ENCODE results near the gene NAGPA.

NAGPA gene

DNA sequence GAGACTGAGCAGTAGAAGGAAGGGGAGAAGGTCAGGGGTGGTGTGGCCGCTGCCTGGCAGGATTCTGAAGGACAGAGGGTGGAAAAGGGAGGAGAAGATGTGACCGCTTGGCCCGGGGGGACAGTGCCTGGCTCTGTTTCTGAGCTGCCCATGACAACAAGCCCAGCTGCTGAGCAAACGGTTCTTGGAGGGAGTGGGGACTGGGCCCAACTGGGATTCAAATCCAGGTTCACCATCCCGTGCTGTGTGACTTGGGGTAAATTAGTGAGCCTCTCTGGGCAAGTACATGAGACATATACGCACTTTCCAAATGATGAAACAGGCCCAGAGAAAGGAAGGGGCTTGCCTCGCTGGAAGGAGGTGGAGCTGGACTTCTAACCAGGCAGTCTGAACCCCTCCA is 52.3 kb downstream of the NAGPA start:
- no peak overlapping the region for H3K27ac ChIP-seq (ENCODE audit: low read depth, low read length)
- no peak overlapping the region for H3K9ac ChIP-seq (ENCODE audit: low read length)
- no peak overlapping the region for H3K18ac ChIP-seq (ENCODE audit: low read length)
- no peak overlapping the region for H3K23ac ChIP-seq (ENCODE audit: low read length)
- H3K27me3 ChIP-seq (ENCODE audit: insufficient read depth, low read length, poor library complexity), result no peaks in the 10 kb centered on the region
- no peak overlapping the region for H3K4ac ChIP-seq (ENCODE audit: low read depth, low read length)
- H2BK5ac ChIP-seq (ENCODE audit: low read length), result no peak overlapping the region
- H3K4me1 ChIP-seq (ENCODE audit: control insufficient read depth, low read depth, low read length), result no peaks in the 10 kb centered on the region
- no peak overlapping the region for H4K5ac ChIP-seq (ENCODE audit: low read length)
- no peak overlapping the region for H3K56ac ChIP-seq (ENCODE audit: low read length)
- no peak for DNase-seq
- no peak overlapping the region for H2BK120ac ChIP-seq (ENCODE audit: low read depth, low read length)
- no peaks in the 10 kb centered on the region for H3K79me2 ChIP-seq (ENCODE audit: control insufficient read depth, insufficient read depth, low read length)
- H2AK5ac ChIP-seq (ENCODE audit: low read length), result no peak overlapping the region
- WGBS (ENCODE audit: extremely low coverage, insufficient coverage, low lambda C conversion rate), result no CpG with 5 or more reads among the region's 7 CpGs
- no peak overlapping the region for H3K4me3 ChIP-seq (ENCODE audit: low read length)
- no peak overlapping the region for H3K4me2 ChIP-seq (ENCODE audit: low read length)
- H4K8ac ChIP-seq (ENCODE audit: low read depth, low read length), result no peak overlapping the region
- H3K79me1 ChIP-seq (ENCODE audit: low read length), result no peaks in the 10 kb centered on the region
- H2BK15ac ChIP-seq (replicated peaks; ENCODE audit: low read depth), result no peak overlapping the region
- H3K36me3 ChIP-seq (ENCODE audit: control insufficient read depth, insufficient read depth, low read length), result no peaks in the 10 kb centered on the region

DNA sequence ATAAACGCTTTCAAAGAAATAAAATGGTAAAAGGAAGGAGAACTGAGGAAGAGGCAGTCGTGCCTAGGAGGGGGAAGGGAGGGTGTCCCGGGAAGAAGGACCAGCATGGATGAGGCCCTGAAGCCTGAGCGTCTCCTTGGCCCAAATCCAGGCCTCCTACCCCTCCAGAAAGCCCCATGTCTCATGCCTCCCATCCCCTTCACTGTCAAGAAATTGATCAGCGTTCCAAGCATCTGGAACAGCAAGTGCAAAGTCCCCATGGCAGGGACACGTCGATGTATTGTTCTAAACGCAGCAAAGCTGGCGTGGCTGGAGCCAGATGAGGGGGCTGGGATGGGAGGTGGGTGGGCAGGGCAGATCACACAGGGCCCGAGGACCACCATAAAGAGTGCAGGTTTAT is 53.0 kb downstream of the NAGPA start:
- H3K4me2 ChIP-seq (ENCODE audit: low read length), result no peak overlapping the region
- no peaks in the 10 kb centered on the region for H3K79me1 ChIP-seq (ENCODE audit: low read length)
- H2AK5ac ChIP-seq (ENCODE audit: low read length), result no peak overlapping the region
- H3K18ac ChIP-seq (ENCODE audit: low read length), result no peak overlapping the region
- DNase-seq, result no peak
- H3K4ac ChIP-seq (ENCODE audit: low read depth, low read length), result no peak overlapping the region
- WGBS (ENCODE audit: extremely low coverage, insufficient coverage, low lambda C conversion rate), result no CpG with 5 or more reads among the region's 10 CpGs
- no peak overlapping the region for H4K8ac ChIP-seq (ENCODE audit: low read depth, low read length)
- H3K4me1 ChIP-seq (ENCODE audit: control insufficient read depth, low read depth, low read length), result no peaks in the 10 kb centered on the region
- H3K23ac ChIP-seq (ENCODE audit: low read length), result no peak overlapping the region
- H3K56ac ChIP-seq (ENCODE audit: low read length), result no peak overlapping the region
- no peaks in the 10 kb centered on the region for H3K27me3 ChIP-seq (ENCODE audit: insufficient read depth, low read length, poor library complexity)
- H2BK15ac ChIP-seq (replicated peaks; ENCODE audit: low read depth), result no peak overlapping the region
- no peaks in the 10 kb centered on the region for H3K36me3 ChIP-seq (ENCODE audit: control insufficient read depth, insufficient read depth, low read length)
- H2BK120ac ChIP-seq (ENCODE audit: low read depth, low read length), result no peak overlapping the region
- no peak overlapping the region for H3K4me3 ChIP-seq (ENCODE audit: low read length)
- no peak overlapping the region for H4K5ac ChIP-seq (ENCODE audit: low read length)
- H3K27ac ChIP-seq (ENCODE audit: low read depth, low read length), result no peak overlapping the region
- no peak overlapping the region for H2BK5ac ChIP-seq (ENCODE audit: low read length)
- H3K79me2 ChIP-seq (ENCODE audit: control insufficient read depth, insufficient read depth, low read length), result no peaks in the 10 kb centered on the region
- H3K9ac ChIP-seq (ENCODE audit: low read length), result no peak overlapping the region

DNA sequence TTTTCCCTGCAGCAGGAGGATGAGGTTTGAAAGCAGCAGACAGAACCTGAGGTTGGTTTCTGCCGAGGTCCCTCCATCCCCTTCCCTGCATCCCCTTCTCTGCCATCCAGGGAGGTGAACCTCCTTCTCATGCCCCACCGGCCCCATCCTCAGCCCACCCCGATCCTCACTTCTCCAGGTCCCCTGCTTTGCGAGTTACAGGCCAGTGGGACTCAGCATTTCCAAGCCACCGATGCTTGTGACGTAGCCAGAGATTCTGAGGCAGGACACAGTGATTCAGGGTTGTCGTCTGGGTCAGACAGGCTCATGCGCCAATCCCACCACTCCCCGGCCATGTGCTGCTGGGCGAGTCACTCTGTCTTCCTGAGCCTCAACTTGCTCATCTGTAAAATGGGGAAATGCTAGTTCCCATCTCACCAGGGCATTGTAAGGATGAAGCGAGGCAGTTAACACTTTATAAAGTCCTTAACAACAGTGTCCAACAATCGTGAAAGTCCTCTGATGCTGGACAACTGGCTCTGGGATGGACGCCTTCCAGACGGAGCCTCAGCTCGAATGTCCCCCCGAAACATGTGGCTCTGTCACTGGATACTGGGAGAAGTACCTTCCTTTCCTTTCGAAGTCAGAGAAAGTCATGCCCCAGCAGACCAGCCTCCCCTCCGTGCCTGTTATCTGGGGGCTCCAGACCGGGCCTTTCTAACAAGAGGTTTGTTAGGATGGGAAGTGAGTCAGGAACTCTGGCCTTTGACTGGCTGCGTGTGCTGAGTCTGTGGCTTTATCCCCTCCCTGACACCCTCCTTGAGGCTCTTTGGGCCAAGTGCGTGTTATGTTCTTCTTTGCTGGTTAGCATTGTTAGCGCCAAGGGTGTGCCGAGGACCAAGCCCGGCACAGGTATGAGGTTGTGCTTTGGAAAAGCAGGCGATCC is 53.7 kb downstream of the NAGPA start:
- Histone ChIP-seq H4K8ac (ENCODE audit: low read depth, low read length) (no peak overlapping the region), H2BK120ac (ENCODE audit: low read depth, low read length) (no peak overlapping the region), H3K79me2 (ENCODE audit: control insufficient read depth, insufficient read depth, low read length) (no peaks in the 10 kb centered on the region), H3K9ac (ENCODE audit: low read length) (no peak overlapping the region), H3K23ac (ENCODE audit: low read length) (no peak overlapping the region), H2AK5ac (ENCODE audit: low read length) (no peak overlapping the region), H2BK15ac (replicated peaks; ENCODE audit: low read depth) (no peak overlapping the region), H3K27ac (ENCODE audit: low read depth, low read length) (no peak overlapping the region), H3K4me3 (ENCODE audit: low read length) (no peak overlapping the region), H3K56ac (ENCODE audit: low read length) (no peak overlapping the region), H2BK5ac (ENCODE audit: low read length) (no peak overlapping the region), H4K5ac (ENCODE audit: low read length) (no peak overlapping the region), H3K4me2 (ENCODE audit: low read length) (no peak overlapping the region), H3K4ac (ENCODE audit: low read depth, low read length) (no peak overlapping the region), H3K36me3 (ENCODE audit: control insufficient read depth, insufficient read depth, low read length) (no peaks in the 10 kb centered on the region), H3K27me3 (ENCODE audit: insufficient read depth, low read length, poor library complexity) (no peaks in the 10 kb centered on the region), H3K18ac (ENCODE audit: low read length) (no peak overlapping the region), H3K4me1 (ENCODE audit: control insufficient read depth, low read depth, low read length) (no peaks in the 10 kb centered on the region), H3K79me1 (ENCODE audit: low read length) (no peaks in the 10 kb centered on the region)
- WGBS (ENCODE audit: extremely low coverage, insufficient coverage, low lambda C conversion rate), result no CpG with 5 or more reads among the region's 25 CpGs
- no peak for DNase-seq

DNA sequence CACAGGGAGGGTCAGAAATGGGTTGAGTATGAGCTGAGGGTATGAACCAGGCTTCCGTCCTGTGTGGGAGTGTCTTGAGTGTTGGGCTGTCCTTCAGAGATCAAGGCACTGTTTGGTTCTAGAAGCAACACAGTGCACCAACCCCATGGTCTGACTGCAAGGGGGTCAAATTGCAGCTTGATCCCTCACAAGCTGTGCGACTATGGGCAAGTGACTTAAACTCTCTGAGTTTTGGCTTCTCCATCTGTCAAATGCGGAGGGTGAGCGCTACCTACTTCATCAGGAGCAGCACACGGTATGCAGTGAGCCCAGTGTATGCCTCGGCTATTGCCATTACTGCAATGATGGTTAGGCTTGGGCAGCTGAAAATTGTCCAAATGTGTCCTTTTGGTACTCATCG is 54.6 kb downstream of the NAGPA start:
- H3K36me3 ChIP-seq (ENCODE audit: control insufficient read depth, insufficient read depth, low read length), result no peaks in the 10 kb centered on the region
- no peak overlapping the region for H3K9ac ChIP-seq (ENCODE audit: low read length)
- H4K5ac ChIP-seq (ENCODE audit: low read length), result no peak overlapping the region
- no peak overlapping the region for H3K4me2 ChIP-seq (ENCODE audit: low read length)
- no peaks in the 10 kb centered on the region for H3K4me1 ChIP-seq (ENCODE audit: control insufficient read depth, low read depth, low read length)
- no peak overlapping the region for H4K8ac ChIP-seq (ENCODE audit: low read depth, low read length)
- no peaks in the 10 kb centered on the region for H3K79me2 ChIP-seq (ENCODE audit: control insufficient read depth, insufficient read depth, low read length)
- no peak overlapping the region for H2BK120ac ChIP-seq (ENCODE audit: low read depth, low read length)
- H3K27me3 ChIP-seq (ENCODE audit: insufficient read depth, low read length, poor library complexity), result no peaks in the 10 kb centered on the region
- H3K4ac ChIP-seq (ENCODE audit: low read depth, low read length), result no peak overlapping the region
- H2BK15ac ChIP-seq (replicated peaks; ENCODE audit: low read depth), result no peak overlapping the region
- H3K27ac ChIP-seq (ENCODE audit: low read depth, low read length), result no peak overlapping the region
- WGBS (ENCODE audit: extremely low coverage, insufficient coverage, low lambda C conversion rate), result no CpG with 5 or more reads among the region's 7 CpGs
- no peaks in the 10 kb centered on the region for H3K79me1 ChIP-seq (ENCODE audit: low read length)
- no peak overlapping the region for H3K56ac ChIP-seq (ENCODE audit: low read length)
- H2AK5ac ChIP-seq (ENCODE audit: low read length), result no peak overlapping the region
- DNase-seq, result no peak
- H3K23ac ChIP-seq (ENCODE audit: low read length), result no peak overlapping the region
- no peak overlapping the region for H2BK5ac ChIP-seq (ENCODE audit: low read length)
- H3K4me3 ChIP-seq (ENCODE audit: low read length), result no peak overlapping the region
- no peak overlapping the region for H3K18ac ChIP-seq (ENCODE audit: low read length)

DNA sequence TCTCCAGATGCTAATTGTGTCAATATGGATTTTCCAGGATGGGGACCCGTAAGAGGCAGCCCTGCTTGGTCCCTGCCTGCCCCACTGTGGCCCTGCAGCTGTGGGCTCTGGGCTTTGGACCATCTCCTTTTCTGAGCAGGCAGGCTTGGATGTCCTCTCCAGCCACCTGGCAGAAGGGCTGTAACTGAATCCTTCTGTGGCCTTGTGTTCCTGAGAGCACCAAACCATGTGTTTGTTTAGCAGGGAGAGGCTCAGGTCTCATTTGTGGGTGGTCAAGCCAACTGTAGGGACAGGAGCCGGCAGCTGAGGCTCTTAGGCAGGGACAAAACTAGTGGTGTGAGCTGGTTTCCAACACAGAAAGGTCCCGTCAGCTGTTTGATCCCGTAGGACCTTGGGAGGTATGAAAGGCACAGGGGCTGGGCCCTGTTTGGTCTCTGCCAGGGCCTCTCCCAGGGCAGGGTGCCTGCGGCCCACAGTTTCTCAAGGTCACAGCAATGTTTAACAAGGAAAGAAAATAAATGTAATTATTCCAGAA is 57.1 kb downstream of the NAGPA start:
- Histone ChIP-seq H3K27me3 (ENCODE audit: insufficient read depth, low read length, poor library complexity) (no peaks in the 10 kb centered on the region), H2BK120ac (ENCODE audit: low read depth, low read length) (no peak overlapping the region), H4K5ac (ENCODE audit: low read length) (no peak overlapping the region), H3K27ac (ENCODE audit: low read depth, low read length) (no peak overlapping the region), H3K36me3 (ENCODE audit: control insufficient read depth, insufficient read depth, low read length) (no peaks in the 10 kb centered on the region), H3K4ac (ENCODE audit: low read depth, low read length) (no peak overlapping the region), H3K9ac (ENCODE audit: low read length) (no peak overlapping the region), H3K4me1 (ENCODE audit: control insufficient read depth, low read depth, low read length) (no peaks in the 10 kb centered on the region), H2BK5ac (ENCODE audit: low read length) (no peak overlapping the region), H3K23ac (ENCODE audit: low read length) (no peak overlapping the region), H2BK15ac (replicated peaks; ENCODE audit: low read depth) (no peak overlapping the region), H3K79me1 (ENCODE audit: low read length) (no peaks in the 10 kb centered on the region), H3K4me2 (ENCODE audit: low read length) (no peak overlapping the region), H3K56ac (ENCODE audit: low read length) (no peak overlapping the region), H3K79me2 (ENCODE audit: control insufficient read depth, insufficient read depth, low read length) (no peaks in the 10 kb centered on the region), H3K4me3 (ENCODE audit: low read length) (no peak overlapping the region), H4K8ac (ENCODE audit: low read depth, low read length) (no peak overlapping the region), H3K18ac (ENCODE audit: low read length) (no peak overlapping the region), H2AK5ac (ENCODE audit: low read length) (no peak overlapping the region)
- no peak for DNase-seq
- WGBS (ENCODE audit: extremely low coverage, insufficient coverage, low lambda C conversion rate), result no CpG with 5 or more reads among the region's 5 CpGs
